GM12878 (cell line): Measurements from ENCODE around the gene VPS39. TPM values are rescaled to one million over a fixed set of nuclear protein-coding genes. Genes with fewer than 3 reads are reported as not detected.

Experiments used
- ATAC-seq: fragments of 200-7000 bp; cut with Tn5 transposase; 3 replicates; pipeline ENCODE4 v1.9.1; 2020; ENCODE audit warnings: mild to moderate bottlenecking, moderate library complexity
- BruUV-seq: library from RNA; stranded (reverse); fragments of 400-500 nt; replicated peaks from 2 replicates; lab custom pipeline; 2021; lab: Mats Ljungman, UMichigan
- CTCF ChIA-PET: fragments of 300-600 bp; sonication (Branson Sonifier 250); formaldehyde crosslinking; extraction: SDS; loops from one replicate; lab custom pipeline; 2021; ENCODE audit warnings: inconsistent platforms; lab: Yijun Ruan, JAX
- POLR2A ChIA-PET: fragments of 350-600 bp; formaldehyde crosslinking; extraction: SDS; loops from one replicate; lab custom pipeline; 2021; ENCODE audit warnings: inconsistent platforms; lab: Charles Lee
- RAD21 ChIA-PET: fragments of 300-600 bp; sonication (Branson Sonifier 250); formaldehyde crosslinking; loops from one replicate; lab custom pipeline; 2023; ENCODE audit warnings: antibody characterized with exemption; ENCODE audit not compliant: unreplicated experiment; lab: Charles Lee
- SMC1A ChIA-PET: fragments of 300-600 bp; sonication (Branson Sonifier 250); formaldehyde crosslinking; loops from one replicate; lab custom pipeline; 2023; ENCODE audit not compliant: unreplicated experiment, uncharacterized antibody; lab: Charles Lee
- DNase-seq: peaks from one replicate; pipeline ENCODE4 v3.0.0-alpha.2; 2011; ENCODE audit warnings: low read depth, low spot score
- FAIRE-seq: peaks from 3 replicates; lab custom pipeline; 2011; peaks lifted over from hg19 to GRCh38; lab: Jason Lieb, UNC
- H2AFZ ChIP-seq: 2 replicates; pipeline ENCODE4 v1.6.0; 2011; ENCODE audit warnings: low read depth, low read length, control low read depth; ENCODE audit not compliant: control insufficient read depth
- H3K27ac ChIP-seq: 2 replicates; pipeline ENCODE4 v1.5.1; 2011; ENCODE audit warnings: control low read depth; ENCODE audit not compliant: control insufficient read depth, insufficient read depth
- H3K27me3 ChIP-seq, 2 experiments: replicated peaks in 1 of 2; 2 replicates each; pipeline versions ENCODE4 v1.6.0 to v1.6.1; 2011; ENCODE audit warnings: low read length in 1 of 2; ENCODE audit not compliant: control insufficient read depth in 2 of 2, insufficient read depth in 2 of 2
- H3K36me3 ChIP-seq, 2 experiments: 2 replicates each; pipeline ENCODE4 v1.5.1; 2011; ENCODE audit warnings: low read length in 1 of 2; ENCODE audit not compliant: control insufficient read depth in 2 of 2, insufficient read depth in 2 of 2
- H3K4me1 ChIP-seq: 2 replicates; pipeline ENCODE4 v1.6.1; 2011; ENCODE audit warnings: mild to moderate bottlenecking, low read length, moderate library complexity, mixed read lengths; ENCODE audit not compliant: control insufficient read depth, insufficient read depth
- H3K4me2 ChIP-seq: 2 replicates; pipeline ENCODE4 v1.6.0; 2011; ENCODE audit warnings: control low read depth; ENCODE audit not compliant: control insufficient read depth, insufficient read depth
- H3K4me3 ChIP-seq: fragments of 200-600 bp; sonication (generic); 2 replicates; pipeline ENCODE4 v1.5.1; 2016
- H3K79me2 ChIP-seq: 2 replicates; pipeline ENCODE4 v1.6.0; 2011; ENCODE audit warnings: low read length; ENCODE audit not compliant: control insufficient read depth, insufficient read depth
- H3K9ac ChIP-seq: 2 replicates; pipeline ENCODE4 v1.8.0; 2011; ENCODE audit warnings: low read length, control low read depth, mixed read lengths; ENCODE audit not compliant: control insufficient read depth, insufficient read depth
- H3K9me3 ChIP-seq: replicated peaks from 3 replicates; pipeline ENCODE4 v1.5.1; 2011; ENCODE audit warnings: mild to moderate bottlenecking, low read length; ENCODE audit not compliant: control insufficient read depth, insufficient read depth
- H4K20me1 ChIP-seq: 2 replicates; pipeline ENCODE4 v1.6.0; 2011; ENCODE audit not compliant: control insufficient read depth, insufficient read depth
- GATAD2B ChIP-seq: fragments of 450-650 bp; conservative IDR thresholded peaks from 2 replicates; pipeline ENCODE4 v1.6.1; 2017; ENCODE audit warnings: low read depth, mild to moderate bottlenecking, moderate library complexity
- KAT2A ChIP-seq: conservative IDR thresholded peaks from 2 replicates; pipeline ENCODE4 v1.6.1; 2011; ENCODE audit warnings: low read depth, low read length; ENCODE audit not compliant: control insufficient read depth
- MEF2A ChIP-seq: IDR thresholded peaks from 2 replicates; pipeline ENCODE4 v1.6.1; 2011; ENCODE audit warnings: low read depth, mild to moderate bottlenecking, low read length, moderate library complexity; ENCODE audit not compliant: insufficient read depth
- MTA2 ChIP-seq: fragments of 450-650 bp; IDR thresholded peaks from 2 replicates; pipeline ENCODE4 v1.6.1; 2016; ENCODE audit warnings: low read depth, mild to moderate bottlenecking, moderate library complexity
- TBL1XR1 ChIP-seq: IDR thresholded peaks from 2 replicates; pipeline ENCODE4 v1.6.1; 2012; ENCODE audit warnings: low read depth, low read length, improper control_type of control experiment
- ZNF24 ChIP-seq: fragments of 450-650 bp; IDR thresholded peaks from 2 replicates; pipeline ENCODE4 v1.6.1; 2017; ENCODE audit warnings: antibody characterized with exemption, mild to moderate bottlenecking
- in situ Hi-C: fragments of 300-500 bp; cut with MboI; formaldehyde crosslinking; loops from 9 replicates; pipeline ENCODE4 v1.14.3; 2018; ENCODE audit warnings: mixed read lengths
- intact Hi-C: fragments of 100-400 bp; cut with micrococcal nuclease; formaldehyde crosslinking; loops from one replicate; pipeline ENCODE4 v1.14.2; 2022; ENCODE audit not compliant: unreplicated experiment
- polyA plus RNA-seq, 11 experiments: library from polyadenylated mRNA; depleted of rRNA in 4 of 11; unstranded in 6 of 11; stranded (reverse) in 5 of 11; fragments of >200 nt; fragmentation: Nextera tagmentation in 4 of 11; fragmentation: Illumina TruSeq in 1 of 11; extraction: Ambion mirVana in 4 of 11; extraction: Trizol in 1 of 11; gene quantifications; 1 replicate in 1 of 11; 2 replicates in 10 of 11; pipeline versions ENCODE4 v1.2.1 to v1.2.3, GENCODE V29; 2011 to 2016; ENCODE audit warnings: inconsistent platforms in 2 of 11, missing spikeins in 2 of 11, low read depth in 1 of 11
- total RNA-seq, 4 experiments: library from RNA; depleted of rRNA in 3 of 4; stranded (reverse); fragments of >200 nt in 3 of 4; fragmentation: Illumina TruSeq in 1 of 4; extraction: Trizol in 1 of 4; gene quantifications; 2 replicates each; pipeline versions ENCODE4 v1.2.1 to v1.2.3, GENCODE V29; 2013 to 2021
- TF ChIP-seq, protein P1 (sequence below): fragments of 450-650 bp; IDR thresholded peaks from 2 replicates; pipeline ENCODE4 v1.6.1; 2017; ENCODE audit warnings: low read depth, mild to moderate bottlenecking, moderate library complexity
- TF ChIP-seq, protein P2 (sequence below): fragments of 450-650 bp; formaldehyde crosslinking; IDR thresholded peaks from 2 replicates; pipeline ENCODE4 v1.5.0; 2022; ENCODE audit warnings: mild to moderate bottlenecking, missing genetic modification characterization

VPS39 gene
- total and polyA plus RNA-seq, 10 of the 15 experiments (the other 5 are each of a cell fraction or from before 2014, with no cell fraction given): 4.9 to 50.0 (median 36.2) TPM

DNA sequence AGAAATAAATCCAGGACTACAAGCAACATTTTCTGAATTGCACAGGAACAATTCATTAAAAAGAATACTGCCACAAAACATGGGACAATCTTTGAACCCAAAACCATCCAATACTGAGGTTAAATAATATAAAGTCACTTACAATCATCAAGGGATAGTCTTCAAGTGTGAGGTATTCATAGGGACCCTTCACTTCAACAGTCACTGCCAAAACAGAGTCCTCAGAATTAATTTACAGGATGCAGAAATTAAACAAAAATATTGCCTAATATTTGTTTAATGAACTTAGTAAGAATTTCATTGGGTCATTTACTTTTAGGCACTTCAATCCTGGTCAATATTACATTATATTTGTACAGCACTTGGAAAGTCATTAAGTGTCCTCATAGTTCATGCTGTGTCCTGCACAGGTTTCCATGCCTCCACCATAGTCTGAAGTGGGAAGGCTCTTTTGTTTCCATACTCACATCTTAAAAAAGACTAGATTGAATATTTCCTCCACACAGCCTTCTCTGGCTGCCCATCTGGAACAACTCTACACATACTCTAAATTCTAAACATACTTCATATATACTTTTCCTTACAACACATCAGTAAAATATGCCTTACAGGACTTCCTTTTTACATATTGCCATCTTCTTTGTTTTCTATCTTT, 31.6 kb upstream of the VPS39 start:
- Histone ChIP-seq H3K79me2 (no peaks in the 10 kb centered on the region), H3K4me1 (no peaks in the 10 kb centered on the region), H3K36me3 (peaks cover 1 to 18% of the 10 kb centered on the region in 2 experiments), H3K4me2 (no peak overlapping the region), H3K9me3 (no peaks in the 10 kb centered on the region), H3K9ac (no peak overlapping the region), H3K4me3 (no peak overlapping the region), H4K20me1 (no peaks in the 10 kb centered on the region), H3K27ac (no peak overlapping the region), H2AFZ (no peak overlapping the region), H3K27me3 (no peaks in the 10 kb centered on the region)
- ChIA-PET SMC1A (interaction anchor here (0.7 kb wide), 1 partner anchor 31 kb away, joined by 3 read pairs; no protein-coding TSS in a partner anchor), RAD21 (no interaction called here), CTCF (interaction anchor here (0.9 kb wide), 1 partner anchor 683 kb away, joined by 3 read pairs; no protein-coding TSS in a partner anchor), POLR2A (no interaction called here)
- DNase-seq: no peak
- intact Hi-C loops: no loop called here
- no peak for ATAC-seq
- no peak for FAIRE-seq
- no TSS peak for BruUV-seq
- in situ Hi-C loops: no loop called here
- TF ChIP-seq MTA2 (no peak), KAT2A (no peak), GATAD2B (no peak), ZNF24 (no peak), MEF2A (no peak), TBL1XR1 (no peak)
- TF ChIP-seq, protein P1, sequence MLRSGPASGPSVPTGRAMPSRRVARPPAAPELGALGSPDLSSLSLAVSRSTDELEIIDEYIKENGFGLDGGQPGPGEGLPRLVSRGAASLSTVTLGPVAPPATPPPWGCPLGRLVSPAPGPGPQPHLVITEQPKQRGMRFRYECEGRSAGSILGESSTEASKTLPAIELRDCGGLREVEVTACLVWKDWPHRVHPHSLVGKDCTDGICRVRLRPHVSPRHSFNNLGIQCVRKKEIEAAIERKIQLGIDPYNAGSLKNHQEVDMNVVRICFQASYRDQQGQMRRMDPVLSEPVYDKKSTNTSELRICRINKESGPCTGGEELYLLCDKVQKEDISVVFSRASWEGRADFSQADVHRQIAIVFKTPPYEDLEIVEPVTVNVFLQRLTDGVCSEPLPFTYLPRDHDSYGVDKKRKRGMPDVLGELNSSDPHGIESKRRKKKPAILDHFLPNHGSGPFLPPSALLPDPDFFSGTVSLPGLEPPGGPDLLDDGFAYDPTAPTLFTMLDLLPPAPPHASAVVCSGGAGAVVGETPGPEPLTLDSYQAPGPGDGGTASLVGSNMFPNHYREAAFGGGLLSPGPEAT: no peak
- TF ChIP-seq, protein P2, sequence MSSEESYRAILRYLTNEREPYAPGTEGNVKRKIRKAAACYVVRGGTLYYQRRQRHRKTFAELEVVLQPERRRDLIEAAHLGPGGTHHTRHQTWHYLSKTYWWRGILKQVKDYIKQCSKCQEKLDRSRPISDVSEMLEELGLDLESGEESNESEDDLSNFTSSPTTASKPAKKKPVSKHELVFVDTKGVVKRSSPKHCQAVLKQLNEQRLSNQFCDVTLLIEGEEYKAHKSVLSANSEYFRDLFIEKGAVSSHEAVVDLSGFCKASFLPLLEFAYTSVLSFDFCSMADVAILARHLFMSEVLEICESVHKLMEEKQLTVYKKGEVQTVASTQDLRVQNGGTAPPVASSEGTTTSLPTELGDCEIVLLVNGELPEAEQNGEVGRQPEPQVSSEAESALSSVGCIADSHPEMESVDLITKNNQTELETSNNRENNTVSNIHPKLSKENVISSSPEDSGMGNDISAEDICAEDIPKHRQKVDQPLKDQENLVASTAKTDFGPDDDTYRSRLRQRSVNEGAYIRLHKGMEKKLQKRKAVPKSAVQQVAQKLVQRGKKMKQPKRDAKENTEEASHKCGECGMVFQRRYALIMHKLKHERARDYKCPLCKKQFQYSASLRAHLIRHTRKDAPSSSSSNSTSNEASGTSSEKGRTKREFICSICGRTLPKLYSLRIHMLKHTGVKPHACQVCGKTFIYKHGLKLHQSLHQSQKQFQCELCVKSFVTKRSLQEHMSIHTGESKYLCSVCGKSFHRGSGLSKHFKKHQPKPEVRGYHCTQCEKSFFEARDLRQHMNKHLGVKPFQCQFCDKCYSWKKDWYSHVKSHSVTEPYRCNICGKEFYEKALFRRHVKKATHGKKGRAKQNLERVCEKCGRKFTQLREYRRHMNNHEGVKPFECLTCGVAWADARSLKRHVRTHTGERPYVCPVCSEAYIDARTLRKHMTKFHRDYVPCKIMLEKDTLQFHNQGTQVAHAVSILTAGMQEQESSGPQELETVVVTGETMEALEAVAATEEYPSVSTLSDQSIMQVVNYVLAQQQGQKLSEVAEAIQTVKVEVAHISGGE (CRISPR knock-in tag): no peak
- TF ChIP-seq, all 136 proteins: peak for 0
